BJ (cell line): ENCODE data around the gene ABCB6. TPM values are rescaled to one million over a fixed set of nuclear protein-coding genes. Genes with fewer than 3 reads are reported as not detected.

Experiments
- CTCF ChIA-PET: fragments of 350-600 bp; formaldehyde crosslinking; extraction: SDS; loops from one replicate; lab custom pipeline; 2021; ENCODE audit warnings: antibody characterized with exemption, inconsistent platforms; lab: Yijun Ruan, JAX
- POLR2A ChIA-PET: fragments of 300-600 bp; sonication (Branson Sonifier 250); formaldehyde crosslinking; extraction: SDS; loops from one replicate; lab custom pipeline; 2021; ENCODE audit warnings: antibody characterized with exemption; lab: Charles Lee
- DNase-seq: peaks from one replicate; pipeline ENCODE4 v3.0.0-alpha.2; 2011; ENCODE audit warnings: low read depth
- H3K27me3 ChIP-seq: 2 replicates; pipeline ENCODE4 v1.6.0; 2011; ENCODE audit warnings: low read length; ENCODE audit not compliant: control insufficient read depth, insufficient read depth
- H3K36me3 ChIP-seq: 2 replicates; pipeline ENCODE4 v1.5.1; 2011; ENCODE audit warnings: low read length; ENCODE audit not compliant: control insufficient read depth, insufficient read depth
- H3K4me3 ChIP-seq: 2 replicates; pipeline ENCODE4 v1.5.1; 2011; ENCODE audit warnings: low read depth, mild to moderate bottlenecking, control low read depth, low read length
- polyA plus RNA-seq: library from polyadenylated mRNA; depleted of rRNA; stranded (reverse); fragments of >200 nt; gene quantifications from 2 replicates; pipeline ENCODE4 v1.2.3, GENCODE V29; 2011
- TF ChIP-seq, protein P1 (sequence below): IDR thresholded peaks from 2 replicates; pipeline ENCODE4 v1.5.1; 2011; ENCODE audit warnings: low read depth, mild to moderate bottlenecking, control low read depth, inconsistent platforms, low read length, moderate library complexity; ENCODE audit not compliant: insufficient read depth

The ABCB6 gene
- polyA plus RNA-seq, 1 experiment, result 33.4 TPM

DNA sequence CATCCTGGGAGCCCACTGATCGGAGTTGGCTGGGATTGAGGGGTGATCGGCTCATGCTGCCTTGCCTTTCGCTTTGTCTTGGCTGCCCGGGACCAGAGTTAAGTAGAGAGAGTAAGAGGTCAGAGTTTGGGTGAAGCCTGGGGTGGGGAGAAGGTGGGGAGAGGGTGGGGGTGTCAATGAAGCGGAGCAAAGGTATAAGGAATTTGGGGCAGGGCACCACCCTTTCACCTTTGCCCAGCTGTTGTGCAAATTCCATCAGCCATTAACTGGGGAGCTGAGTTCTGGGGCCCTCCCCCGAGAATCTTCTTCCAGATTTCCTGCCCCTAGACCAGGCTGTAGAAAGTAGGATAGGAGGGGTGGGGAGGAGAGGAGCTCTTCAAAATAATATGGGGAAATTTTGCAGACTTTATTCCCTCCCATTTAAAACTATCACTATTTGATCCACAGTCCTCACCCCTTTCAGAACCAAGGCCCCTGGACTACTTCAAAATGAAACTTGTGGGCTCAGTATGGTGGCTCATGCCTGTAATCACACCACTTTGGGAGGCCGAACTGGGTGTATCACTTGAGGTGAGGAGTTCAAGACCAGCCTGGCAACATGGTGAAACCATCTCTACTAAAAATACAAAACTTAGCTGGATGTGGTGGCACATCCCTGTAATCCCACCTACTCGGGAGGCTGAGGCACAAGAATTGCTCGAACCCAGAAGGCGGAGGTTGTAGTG lies 48.7 kb downstream of the ABCB6 start, which contains the start of gene SLC23A3:
SLC23A3 (minus strand) TSS at position 100 of the 725 bp plus-strand sequence; CDS start at position 55, 45 bp downstream.
- CTCF ChIA-PET, result interaction anchor here (0.9 to 8.5 kb wide), 16 partner anchors 11 to 174 kb away, joined by 3 to 90 read pairs (median 6); partner anchors contain the start of genes DNAJB2, GLB1L, NHEJ1 and STK16
- Histone ChIP-seq H3K4me3 (no peak within 1 kb of the TSS), H3K36me3 (peaks cover 21% of the 10 kb centered on the region), H3K27me3 (no peaks in the 10 kb centered on the region)
- DNase-seq, result no peak
- TF ChIP-seq, protein P1, sequence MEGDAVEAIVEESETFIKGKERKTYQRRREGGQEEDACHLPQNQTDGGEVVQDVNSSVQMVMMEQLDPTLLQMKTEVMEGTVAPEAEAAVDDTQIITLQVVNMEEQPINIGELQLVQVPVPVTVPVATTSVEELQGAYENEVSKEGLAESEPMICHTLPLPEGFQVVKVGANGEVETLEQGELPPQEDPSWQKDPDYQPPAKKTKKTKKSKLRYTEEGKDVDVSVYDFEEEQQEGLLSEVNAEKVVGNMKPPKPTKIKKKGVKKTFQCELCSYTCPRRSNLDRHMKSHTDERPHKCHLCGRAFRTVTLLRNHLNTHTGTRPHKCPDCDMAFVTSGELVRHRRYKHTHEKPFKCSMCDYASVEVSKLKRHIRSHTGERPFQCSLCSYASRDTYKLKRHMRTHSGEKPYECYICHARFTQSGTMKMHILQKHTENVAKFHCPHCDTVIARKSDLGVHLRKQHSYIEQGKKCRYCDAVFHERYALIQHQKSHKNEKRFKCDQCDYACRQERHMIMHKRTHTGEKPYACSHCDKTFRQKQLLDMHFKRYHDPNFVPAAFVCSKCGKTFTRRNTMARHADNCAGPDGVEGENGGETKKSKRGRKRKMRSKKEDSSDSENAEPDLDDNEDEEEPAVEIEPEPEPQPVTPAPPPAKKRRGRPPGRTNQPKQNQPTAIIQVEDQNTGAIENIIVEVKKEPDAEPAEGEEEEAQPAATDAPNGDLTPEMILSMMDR, result no peak
- POLR2A ChIA-PET, result no interaction called here

DNA sequence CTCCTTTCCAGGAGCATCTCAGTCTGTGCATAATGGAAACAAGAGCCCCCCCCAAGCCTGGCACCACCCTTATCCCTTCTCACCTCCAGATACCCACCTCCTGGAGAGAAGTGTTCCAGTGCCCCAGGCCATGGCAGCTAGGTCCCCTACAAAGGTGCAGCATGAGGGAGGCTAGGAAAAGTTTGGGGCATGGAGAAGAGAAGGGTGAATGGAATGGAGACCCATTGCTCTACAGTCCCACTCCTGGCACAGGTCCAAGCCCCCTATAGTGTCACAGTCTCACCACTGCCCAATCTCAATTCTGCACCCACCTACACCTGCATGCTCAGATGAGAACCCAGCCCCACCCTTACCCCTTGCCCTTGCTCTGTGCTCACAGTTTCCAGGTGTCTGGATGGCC lies 49.8 kb downstream of the ABCB6 start:
- no peak for DNase-seq
- Histone ChIP-seq H3K36me3 (peaks cover 12% of the 10 kb centered on the region), H3K4me3 (no peak overlapping the region), H3K27me3 (no peaks in the 10 kb centered on the region)
- TF ChIP-seq, protein P1, result no peak
- ChIA-PET POLR2A (no interaction called here), CTCF (interaction anchor here (1.0 to 5.4 kb wide), 2 partner anchors 9 to 130 kb away, joined by 3 to 45 read pairs; no protein-coding TSS in a partner anchor)

DNA sequence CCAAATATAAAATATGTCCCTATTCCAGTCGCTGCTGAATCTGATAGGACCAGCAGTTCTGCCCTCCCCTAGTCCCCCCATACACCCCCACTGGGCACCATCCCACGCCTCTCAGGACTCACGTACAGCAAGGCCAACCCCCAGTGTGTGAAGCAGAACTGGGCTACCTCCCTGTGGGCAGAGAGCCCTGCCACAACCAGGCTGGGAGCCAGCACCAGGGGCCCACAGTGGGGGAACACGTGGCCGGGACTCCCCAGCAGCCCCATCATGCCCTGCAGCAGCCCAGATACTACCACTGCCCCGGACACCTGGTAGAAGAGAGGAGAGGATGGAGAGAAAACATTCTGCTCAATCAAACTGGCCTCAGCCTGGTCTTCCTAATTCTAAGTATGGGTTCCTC lies 50.2 kb downstream of the ABCB6 start:
- Histone ChIP-seq H3K36me3 (peaks cover 11% of the 10 kb centered on the region), H3K27me3 (no peaks in the 10 kb centered on the region), H3K4me3 (no peak overlapping the region)
- TF ChIP-seq, protein P1, result no peak
- no peak for DNase-seq
- CTCF ChIA-PET, result interaction anchor here (1.0 to 5.4 kb wide), 2 partner anchors 9 to 130 kb away, joined by 3 to 45 read pairs; no protein-coding TSS in a partner anchor
- POLR2A ChIA-PET, result no interaction called here

DNA sequence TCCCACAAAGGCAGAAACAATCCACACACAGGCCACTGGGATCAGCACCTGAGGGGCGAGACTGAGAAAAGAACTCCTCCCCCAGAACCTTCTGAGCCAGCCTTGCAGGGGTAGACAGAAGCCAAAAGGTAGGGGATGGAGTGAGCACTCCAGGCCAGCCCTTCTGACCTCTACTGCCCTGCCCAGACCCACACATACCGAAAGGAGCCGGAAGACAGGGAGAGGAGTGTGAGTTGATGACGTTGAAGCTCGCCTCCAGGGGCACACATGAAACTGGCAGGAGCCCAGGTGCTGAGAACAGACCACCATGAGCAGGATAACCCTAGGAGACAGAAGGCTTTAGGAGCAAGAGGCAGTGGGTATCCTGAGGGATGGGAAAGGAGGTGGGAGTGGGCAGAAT lies 50.8 kb downstream of the ABCB6 start:
- CTCF ChIA-PET, result interaction anchor here (1.0 kb wide), 1 partner anchor 8 kb away, joined by 3 read pairs; no protein-coding TSS in a partner anchor
- Histone ChIP-seq H3K36me3 (peaks cover 8% of the 10 kb centered on the region), H3K4me3 (no peak overlapping the region), H3K27me3 (no peaks in the 10 kb centered on the region)
- TF ChIP-seq, protein P1, result no peak
- no peak for DNase-seq
- POLR2A ChIA-PET, result no interaction called here

DNA sequence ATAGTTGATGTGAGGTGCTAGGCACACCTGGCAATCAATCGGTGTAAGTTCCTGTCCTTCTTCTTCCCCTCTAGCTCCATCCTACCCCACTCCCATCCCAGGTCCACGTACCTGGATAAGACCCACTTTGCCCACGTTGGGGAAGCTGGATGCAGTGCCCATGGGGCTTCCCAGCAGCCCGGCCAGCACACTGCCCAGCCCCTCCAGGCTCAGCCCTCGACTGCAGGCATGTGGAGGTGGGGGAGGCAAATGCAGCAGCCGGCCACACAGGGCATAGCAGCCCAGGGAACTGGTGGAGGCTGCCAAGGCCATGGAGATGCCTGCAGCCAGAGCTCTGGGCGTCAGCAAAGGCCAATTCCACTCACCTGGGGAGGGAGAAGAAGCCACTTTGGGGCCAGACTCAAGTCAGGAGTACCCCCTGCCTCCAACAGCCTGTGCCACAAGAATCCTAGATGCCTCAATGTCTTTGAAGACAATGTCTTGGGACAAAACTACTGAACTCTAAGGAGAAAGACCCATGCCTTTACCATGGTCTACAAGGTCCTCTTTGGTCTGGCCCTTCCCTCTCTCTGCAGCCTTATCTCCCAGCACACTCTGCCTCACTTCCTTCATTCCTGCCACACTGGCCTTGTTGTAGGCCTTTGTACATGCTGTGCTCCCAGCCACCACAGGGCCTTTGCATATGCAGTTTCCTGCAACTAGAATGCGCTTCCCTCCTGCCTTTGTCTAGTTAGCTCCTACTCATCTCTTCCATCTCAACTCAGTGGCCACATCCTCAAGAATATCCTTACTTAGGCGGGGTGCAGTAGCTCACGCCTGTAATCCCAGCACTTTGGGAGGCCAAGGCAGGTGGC lies 53.5 kb downstream of the ABCB6 start:
- CTCF ChIA-PET, result interaction anchor here (1.2 to 1.5 kb wide), 3 partner anchors 12 to 130 kb away, joined by 3 to 8 read pairs (median 5); partner anchors contain the start of gene ZFAND2B
- no peaks in the 10 kb centered on the region for H3K27me3 ChIP-seq
- no peak overlapping the region for H3K4me3 ChIP-seq
- no peak for DNase-seq
- H3K36me3 ChIP-seq, result no peaks in the 10 kb centered on the region; the same call in 1 of the 2 replicates
- TF ChIP-seq, protein P1, result no peak
- POLR2A ChIA-PET, result no interaction called here
